ENCODE data around the gene HMGN3.

The HMGN3 gene

GRCh38 chr6:79188107-79188506 is 46.4 kb downstream of the HMGN3 start:
- no CpG with 5 or more reads among the region's 2 CpGs for WGBS (ENCODE audit: insufficient coverage, insufficient read length)
- Histone ChIP-seq H3K36me3 (ENCODE audit: control insufficient read depth, insufficient read depth, low read length) (no peaks in the 10 kb centered on the region), H3K9me3 (ENCODE audit: control insufficient read depth, insufficient read depth, low read length) (no peaks in the 10 kb centered on the region; the same call in 1 of the 2 replicates), H3K4me3 (ENCODE audit: low read length) (no peak overlapping the region), H3K27ac (ENCODE audit: low read length) (no peak overlapping the region), H3K27me3 (ENCODE audit: control insufficient read depth, insufficient read depth, low read length) (no peaks in the 10 kb centered on the region), H3K4me1 (ENCODE audit: control insufficient read depth, insufficient read depth, low read length) (no peaks in the 10 kb centered on the region; the same call in 1 of the 2 replicates)
- no peak for DNase-seq (ENCODE audit: low read depth, low spot score)

- WGBS (ENCODE audit: insufficient coverage, insufficient read length) = no CpG with 5 or more reads among the region's 5 CpGs
- DNase-seq (ENCODE audit: low read depth, low spot score) = no peak
Measured at GRCh38 chr6:79186564-79186963, 47.9 kb downstream of the HMGN3 start.

GRCh38 chr6:79184641-79185040 is 49.8 kb downstream of the HMGN3 start:
- Histone ChIP-seq H3K9me3 (ENCODE audit: control insufficient read depth, insufficient read depth, low read length) (no peaks in the 10 kb centered on the region), H3K4me3 (ENCODE audit: low read length) (no peak overlapping the region), H3K27me3 (ENCODE audit: control insufficient read depth, insufficient read depth, low read length) (no peaks in the 10 kb centered on the region), H3K27ac (ENCODE audit: low read length) (no peak overlapping the region), H3K4me1 (ENCODE audit: control insufficient read depth, insufficient read depth, low read length) (peaks cover 3% of the 10 kb centered on the region; the same call in 1 of the 2 replicates), H3K36me3 (ENCODE audit: control insufficient read depth, insufficient read depth, low read length) (no peaks in the 10 kb centered on the region)
- WGBS (ENCODE audit: insufficient coverage, insufficient read length) = no CpG with 5 or more reads among the region's 3 CpGs
- DNase-seq (ENCODE audit: low read depth, low spot score) = no peak

More at GRCh38 chr6:79186564-79186963, 47.9 kb downstream of the HMGN3 start:
- H3K4me1 ChIP-seq (ENCODE audit: control insufficient read depth, insufficient read depth, low read length) = no peaks in the 10 kb centered on the region; the same call in 1 of the 2 replicates
- no peak overlapping the region for H3K4me3 ChIP-seq (ENCODE audit: low read length)
- no peaks in the 10 kb centered on the region for H3K27me3 ChIP-seq (ENCODE audit: control insufficient read depth, insufficient read depth, low read length)
- no peaks in the 10 kb centered on the region; the same call in 1 of the 2 replicates for H3K9me3 ChIP-seq (ENCODE audit: control insufficient read depth, insufficient read depth, low read length)
- H3K27ac ChIP-seq (ENCODE audit: low read length) = no peak overlapping the region
- no peaks in the 10 kb centered on the region for H3K36me3 ChIP-seq (ENCODE audit: control insufficient read depth, insufficient read depth, low read length)

- H3K9me3 ChIP-seq (ENCODE audit: control insufficient read depth, insufficient read depth, low read length) = no peaks in the 10 kb centered on the region
- WGBS (ENCODE audit: insufficient coverage, insufficient read length) = no CpG with 5 or more reads among the region's 2 CpGs
- H3K36me3 ChIP-seq (ENCODE audit: control insufficient read depth, insufficient read depth, low read length) = no peaks in the 10 kb centered on the region
- peaks cover 3% of the 10 kb centered on the region; the same call in 1 of the 2 replicates for H3K4me1 ChIP-seq (ENCODE audit: control insufficient read depth, insufficient read depth, low read length)
- no peak overlapping the region for H3K27ac ChIP-seq (ENCODE audit: low read length)
- H3K27me3 ChIP-seq (ENCODE audit: control insufficient read depth, insufficient read depth, low read length) = no peaks in the 10 kb centered on the region
- H3K4me3 ChIP-seq (ENCODE audit: low read length) = no peak overlapping the region
- DNase-seq (ENCODE audit: low read depth, low spot score) = no peak
Measured at GRCh38 chr6:79184086-79184485, 50.4 kb downstream of the HMGN3 start.

- Histone ChIP-seq H3K27ac (ENCODE audit: low read length) (no peak overlapping the region), H3K4me1 (ENCODE audit: control insufficient read depth, insufficient read depth, low read length) (peaks cover 3% of the 10 kb centered on the region; the same call in 1 of the 2 replicates), H3K36me3 (ENCODE audit: control insufficient read depth, insufficient read depth, low read length) (no peaks in the 10 kb centered on the region), H3K27me3 (ENCODE audit: control insufficient read depth, insufficient read depth, low read length) (no peaks in the 10 kb centered on the region), H3K9me3 (ENCODE audit: control insufficient read depth, insufficient read depth, low read length) (no peaks in the 10 kb centered on the region), H3K4me3 (ENCODE audit: low read length) (no peak overlapping the region)
- WGBS (ENCODE audit: insufficient coverage, insufficient read length) = no CpG with 5 or more reads among the region's 2 CpGs
- DNase-seq (ENCODE audit: low read depth, low spot score) = no peak
Measured at GRCh38 chr6:79180052-79180451, 54.4 kb downstream of the HMGN3 start.

GRCh38 chr6:79173378-79173777 is 61.1 kb downstream of the HMGN3 start:
- H3K4me3 ChIP-seq (ENCODE audit: low read length) = no peak overlapping the region
- no peaks in the 10 kb centered on the region for H3K4me1 ChIP-seq (ENCODE audit: control insufficient read depth, insufficient read depth, low read length)
- no peaks in the 10 kb centered on the region for H3K36me3 ChIP-seq (ENCODE audit: control insufficient read depth, insufficient read depth, low read length)
- DNase-seq (ENCODE audit: low read depth, low spot score) = no peak
- no peaks in the 10 kb centered on the region for H3K9me3 ChIP-seq (ENCODE audit: control insufficient read depth, insufficient read depth, low read length)
- H3K27ac ChIP-seq (ENCODE audit: low read length) = no peak overlapping the region
- no peaks in the 10 kb centered on the region for H3K27me3 ChIP-seq (ENCODE audit: control insufficient read depth, insufficient read depth, low read length)

- no peak for DNase-seq (ENCODE audit: low read depth, low spot score)
- Histone ChIP-seq H3K27me3 (ENCODE audit: control insufficient read depth, insufficient read depth, low read length) (no peaks in the 10 kb centered on the region), H3K4me3 (ENCODE audit: low read length) (no peak overlapping the region), H3K36me3 (ENCODE audit: control insufficient read depth, insufficient read depth, low read length) (no peaks in the 10 kb centered on the region), H3K4me1 (ENCODE audit: control insufficient read depth, insufficient read depth, low read length) (no peaks in the 10 kb centered on the region), H3K9me3 (ENCODE audit: control insufficient read depth, insufficient read depth, low read length) (no peaks in the 10 kb centered on the region), H3K27ac (ENCODE audit: low read length) (no peak overlapping the region)
- WGBS (ENCODE audit: insufficient coverage, insufficient read length) = no CpG with 5 or more reads among the region's 3 CpGs
Measured at GRCh38 chr6:79170959-79171358, 63.5 kb downstream of the HMGN3 start.

GRCh38 chr6:79170431-79170830 is 64.1 kb downstream of the HMGN3 start:
- no peak overlapping the region for H3K27ac ChIP-seq (ENCODE audit: low read length)

GRCh38 chr6:79168695-79168980 is 65.8 kb downstream of the HMGN3 start:
- no CpG with 5 or more reads among the region's 2 CpGs for WGBS (ENCODE audit: insufficient coverage, insufficient read length)
- Histone ChIP-seq H3K4me3 (ENCODE audit: low read length) (no peak overlapping the region), H3K4me1 (ENCODE audit: control insufficient read depth, insufficient read depth, low read length) (no peaks in the 10 kb centered on the region), H3K27me3 (ENCODE audit: control insufficient read depth, insufficient read depth, low read length) (no peaks in the 10 kb centered on the region), H3K9me3 (ENCODE audit: control insufficient read depth, insufficient read depth, low read length) (no peaks in the 10 kb centered on the region), H3K27ac (ENCODE audit: low read length) (no peak overlapping the region), H3K36me3 (ENCODE audit: control insufficient read depth, insufficient read depth, low read length) (no peaks in the 10 kb centered on the region)
- DNase-seq (ENCODE audit: low read depth, low spot score) = no peak

More at GRCh38 chr6:79170431-79170830, 64.1 kb downstream of the HMGN3 start:
- no CpG with 5 or more reads among the region's 5 CpGs for WGBS (ENCODE audit: insufficient coverage, insufficient read length)
- H3K4me1 ChIP-seq (ENCODE audit: control insufficient read depth, insufficient read depth, low read length) = no peaks in the 10 kb centered on the region
- no peaks in the 10 kb centered on the region for H3K9me3 ChIP-seq (ENCODE audit: control insufficient read depth, insufficient read depth, low read length)
- DNase-seq (ENCODE audit: low read depth, low spot score) = no peak
- no peaks in the 10 kb centered on the region for H3K36me3 ChIP-seq (ENCODE audit: control insufficient read depth, insufficient read depth, low read length)
- no peaks in the 10 kb centered on the region for H3K27me3 ChIP-seq (ENCODE audit: control insufficient read depth, insufficient read depth, low read length)
- H3K4me3 ChIP-seq (ENCODE audit: low read length) = no peak overlapping the region

GRCh38 chr6:79167931-79168694 is 66.4 kb downstream of the HMGN3 start:
- Histone ChIP-seq H3K9me3 (ENCODE audit: control insufficient read depth, insufficient read depth, low read length) (no peaks in the 10 kb centered on the region), H3K4me3 (ENCODE audit: low read length) (no peak overlapping the region), H3K4me1 (ENCODE audit: control insufficient read depth, insufficient read depth, low read length) (no peaks in the 10 kb centered on the region), H3K27ac (ENCODE audit: low read length) (no peak overlapping the region), H3K36me3 (ENCODE audit: control insufficient read depth, insufficient read depth, low read length) (no peaks in the 10 kb centered on the region), H3K27me3 (ENCODE audit: control insufficient read depth, insufficient read depth, low read length) (no peaks in the 10 kb centered on the region)
- no CpG with 5 or more reads among the region's 9 CpGs for WGBS (ENCODE audit: insufficient coverage, insufficient read length)
- no peak for DNase-seq (ENCODE audit: low read depth, low spot score)

GRCh38 chr6:79159846-79160245 is 74.6 kb downstream of the HMGN3 start:
- Histone ChIP-seq H3K9me3 (ENCODE audit: control insufficient read depth, insufficient read depth, low read length) (no peaks in the 10 kb centered on the region), H3K4me3 (ENCODE audit: low read length) (no peak overlapping the region), H3K27me3 (ENCODE audit: control insufficient read depth, insufficient read depth, low read length) (no peaks in the 10 kb centered on the region), H3K4me1 (ENCODE audit: control insufficient read depth, insufficient read depth, low read length) (peaks cover 2% of the 10 kb centered on the region; the same call in 1 of the 2 replicates), H3K36me3 (ENCODE audit: control insufficient read depth, insufficient read depth, low read length) (no peaks in the 10 kb centered on the region), H3K27ac (ENCODE audit: low read length) (no peak overlapping the region)
- 100% methylated on average over 1 of the region's 1 CpG for WGBS (ENCODE audit: insufficient coverage, insufficient read length)
- no peak for DNase-seq (ENCODE audit: low read depth, low spot score)

All from iPS DF 6.9 (cell line).